MCF 10A (cell line): ENCODE data around the gene EHMT1. TPM values are rescaled to one million over a fixed set of nuclear protein-coding genes. Genes with fewer than 3 reads are reported as not detected.

Experiments
- BruUV-seq: library from RNA; stranded (reverse); fragments of 400-500 nt; replicated peaks from 2 replicates; lab custom pipeline; 2021; lab: Mats Ljungman, UMichigan
- CTCF ChIA-PET: fragments of 300-600 bp; sonication (Branson Sonifier 250); formaldehyde crosslinking; extraction: SDS; loops from one replicate; lab custom pipeline; 2021; ENCODE audit warnings: antibody characterized with exemption, inconsistent platforms; lab: Yijun Ruan, JAX
- POLR2A ChIA-PET: fragments of 300-600, 350-650 bp; sonication (Branson Sonifier 250); formaldehyde crosslinking; extraction: SDS; loops from one replicate; lab custom pipeline; 2020; ENCODE audit warnings: antibody characterized with exemption, inconsistent platforms; lab: Yijun Ruan, JAX
- DNase-seq: peaks from one replicate; pipeline ENCODE4 v3.0.0-alpha.2; 2018; ENCODE audit not compliant: unreplicated experiment
- H3K27ac Mint-ChIP-seq: one replicate; pipeline ENCODE4 v1.8.0; 2022; ENCODE audit warnings: mild to moderate bottlenecking, low read depth, mixed read lengths; ENCODE audit not compliant: unreplicated experiment
- H3K27me3 Mint-ChIP-seq: one replicate; pipeline ENCODE4 v1.8.0; 2022; ENCODE audit warnings: mixed read lengths; ENCODE audit not compliant: insufficient read depth, unreplicated experiment
- H3K36me3 Mint-ChIP-seq: one replicate; pipeline ENCODE4 v1.8.0; 2022; ENCODE audit warnings: mild to moderate bottlenecking, moderate library complexity, mixed read lengths; ENCODE audit not compliant: insufficient read depth, unreplicated experiment
- H3K4me1 Mint-ChIP-seq: one replicate; pipeline ENCODE4 v1.8.0; 2022; ENCODE audit warnings: mixed read lengths; ENCODE audit not compliant: insufficient read depth, unreplicated experiment
- H3K4me3 Mint-ChIP-seq: one replicate; pipeline ENCODE4 v1.8.0; 2022; ENCODE audit warnings: mild to moderate bottlenecking, moderate library complexity, mixed read lengths; ENCODE audit not compliant: unreplicated experiment
- H3K9me3 Mint-ChIP-seq: one replicate; pipeline ENCODE4 v1.8.0; 2022; ENCODE audit warnings: mixed read lengths; ENCODE audit not compliant: unreplicated experiment
- intact Hi-C: fragments of 100-400 bp; cut with micrococcal nuclease; formaldehyde crosslinking; loops from 2 replicates; pipeline ENCODE4 v1.14.1; 2022
- total RNA-seq: library from RNA; stranded (reverse); gene quantifications from 2 replicates; pipeline ENCODE4 v1.2.3, GENCODE V29; 2022
- TF ChIP-seq, protein P1 (sequence below): fragments of 200-600 bp; IDR thresholded peaks from one replicate; pipeline ENCODE4 v1.8.0; 2022; ENCODE audit warnings: antibody characterized with exemption, mild to moderate bottlenecking; ENCODE audit not compliant: unreplicated experiment

Gene EHMT1
- total RNA-seq, 1 experiment from 2014 or later: 79.7 TPM

DNA sequence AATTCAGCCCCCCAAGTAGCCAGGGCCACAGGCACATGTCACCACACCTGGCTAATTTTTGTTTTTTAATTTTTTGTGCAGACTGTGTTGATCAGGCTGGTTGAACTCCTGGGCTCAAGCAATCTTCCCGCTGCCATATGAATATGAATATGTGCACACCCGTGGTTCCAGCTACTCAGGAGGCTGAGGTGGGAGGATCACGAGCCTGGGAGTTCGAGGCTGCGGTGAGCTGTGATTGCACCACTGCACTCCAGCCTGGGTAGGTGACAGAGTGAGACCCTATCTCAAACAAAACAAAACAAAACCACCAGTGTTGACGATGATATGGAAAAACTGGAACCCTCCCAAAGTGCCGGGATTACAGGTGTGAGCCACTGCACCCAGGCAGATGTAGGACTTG, 32.0 kb downstream of the EHMT1 start:
- Mint-ChIP-seq H3K36me3 (peaks cover 51% of the 10 kb centered on the region), H3K27ac (no peak overlapping the region), H3K4me1 (no peaks in the 10 kb centered on the region), H3K4me3 (no peak overlapping the region), H3K27me3 (no peaks in the 10 kb centered on the region), H3K9me3 (no peaks in the 10 kb centered on the region)
- no peak for DNase-seq
- BruUV-seq: no TSS peak
- intact Hi-C loops: no loop called here
- ChIA-PET CTCF (interaction anchor here (1.0 kb wide), 1 partner anchor 22 kb away, joined by 4 read pairs; no protein-coding TSS in a partner anchor), POLR2A (no interaction called here)
- TF ChIP-seq, protein P1, sequence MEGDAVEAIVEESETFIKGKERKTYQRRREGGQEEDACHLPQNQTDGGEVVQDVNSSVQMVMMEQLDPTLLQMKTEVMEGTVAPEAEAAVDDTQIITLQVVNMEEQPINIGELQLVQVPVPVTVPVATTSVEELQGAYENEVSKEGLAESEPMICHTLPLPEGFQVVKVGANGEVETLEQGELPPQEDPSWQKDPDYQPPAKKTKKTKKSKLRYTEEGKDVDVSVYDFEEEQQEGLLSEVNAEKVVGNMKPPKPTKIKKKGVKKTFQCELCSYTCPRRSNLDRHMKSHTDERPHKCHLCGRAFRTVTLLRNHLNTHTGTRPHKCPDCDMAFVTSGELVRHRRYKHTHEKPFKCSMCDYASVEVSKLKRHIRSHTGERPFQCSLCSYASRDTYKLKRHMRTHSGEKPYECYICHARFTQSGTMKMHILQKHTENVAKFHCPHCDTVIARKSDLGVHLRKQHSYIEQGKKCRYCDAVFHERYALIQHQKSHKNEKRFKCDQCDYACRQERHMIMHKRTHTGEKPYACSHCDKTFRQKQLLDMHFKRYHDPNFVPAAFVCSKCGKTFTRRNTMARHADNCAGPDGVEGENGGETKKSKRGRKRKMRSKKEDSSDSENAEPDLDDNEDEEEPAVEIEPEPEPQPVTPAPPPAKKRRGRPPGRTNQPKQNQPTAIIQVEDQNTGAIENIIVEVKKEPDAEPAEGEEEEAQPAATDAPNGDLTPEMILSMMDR: no peak

DNA sequence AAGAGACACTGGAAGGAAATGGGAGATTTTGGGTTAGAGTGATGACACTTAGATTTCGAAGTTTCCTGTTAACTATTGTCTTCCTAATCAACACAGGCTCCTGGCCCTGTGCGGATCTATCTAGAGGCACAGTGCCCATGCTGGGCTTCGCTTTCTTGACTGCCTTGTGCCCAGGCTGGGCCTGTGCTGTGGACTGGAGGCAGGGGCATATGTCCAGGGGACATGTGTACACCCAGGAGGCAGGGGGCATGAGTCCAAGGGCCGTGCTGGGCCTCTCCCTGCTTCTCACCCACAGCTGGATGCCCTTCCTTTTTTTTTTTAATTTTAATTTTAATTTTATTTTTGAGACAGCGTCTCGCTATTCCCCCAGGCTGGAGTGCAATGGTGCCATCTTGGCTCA, 37.6 kb downstream of the EHMT1 start:
- BruUV-seq: no TSS peak
- Mint-ChIP-seq H3K4me3 (no peak overlapping the region), H3K27me3 (no peaks in the 10 kb centered on the region), H3K27ac (no peak overlapping the region), H3K36me3 (peaks cover 26% of the 10 kb centered on the region), H3K9me3 (no peaks in the 10 kb centered on the region), H3K4me1 (no peaks in the 10 kb centered on the region)
- no peak for DNase-seq
- ChIA-PET CTCF (no interaction called here), POLR2A (interaction anchor here (0.7 kb wide), 1 partner anchor 26 kb away, joined by 3 read pairs; no protein-coding TSS in a partner anchor)
- TF ChIP-seq, protein P1: no peak
- intact Hi-C loops: no loop called here

DNA sequence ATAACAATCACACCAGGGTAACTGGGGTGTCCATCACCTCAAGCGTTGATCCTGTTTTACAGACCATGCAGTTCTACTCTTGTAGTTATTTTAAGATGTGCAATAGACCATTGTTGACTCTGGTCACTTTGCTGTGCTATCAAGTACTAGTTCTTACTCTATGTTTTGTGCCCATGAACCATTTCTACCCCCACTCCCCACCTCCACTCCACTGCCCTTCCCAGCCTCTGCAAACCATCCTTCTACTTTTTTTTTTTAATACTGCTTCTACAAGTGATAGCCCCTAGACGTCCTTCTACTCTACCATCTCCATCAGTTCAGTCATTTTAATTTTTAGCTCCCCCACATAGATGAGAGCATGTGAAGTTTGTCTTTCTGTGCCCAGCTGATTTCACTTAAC, 38.8 kb downstream of the EHMT1 start:
- TF ChIP-seq, protein P1: no peak
- ChIA-PET CTCF (interaction anchor here (1.4 kb wide), 1 partner anchor 16 kb away, joined by 7 read pairs; no protein-coding TSS in a partner anchor), POLR2A (no interaction called here)
- intact Hi-C loops: no loop called here
- no TSS peak for BruUV-seq
- H3K4me3 Mint-ChIP-seq: no peak overlapping the region
- no peak overlapping the region for H3K27ac Mint-ChIP-seq
- peaks cover 23% of the 10 kb centered on the region for H3K36me3 Mint-ChIP-seq
- DNase-seq: no peak
- H3K9me3 Mint-ChIP-seq: no peaks in the 10 kb centered on the region
- H3K27me3 Mint-ChIP-seq: no peaks in the 10 kb centered on the region
- no peaks in the 10 kb centered on the region for H3K4me1 Mint-ChIP-seq

DNA sequence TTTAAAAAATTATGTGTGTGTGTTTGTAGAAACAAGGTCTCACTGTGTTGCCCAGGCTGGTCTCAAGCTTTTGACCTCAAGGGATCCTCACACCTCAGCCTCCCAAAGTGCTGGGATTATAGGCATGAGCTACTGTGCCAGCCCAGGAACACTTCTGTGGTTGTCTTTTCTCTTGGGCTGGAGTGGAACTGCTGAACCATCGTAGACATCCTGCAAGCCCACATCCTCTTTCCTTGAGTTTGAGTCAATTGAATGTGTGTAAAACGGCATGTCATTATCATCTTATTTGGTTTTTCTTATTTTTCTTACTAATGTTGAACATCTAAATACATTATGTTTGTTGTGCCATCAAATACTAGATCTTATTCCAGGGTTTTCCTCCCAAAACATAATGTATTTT, 40.0 kb downstream of the EHMT1 start:
- intact Hi-C loops: no loop called here
- peaks cover 19% of the 10 kb centered on the region for H3K36me3 Mint-ChIP-seq
- no peak for DNase-seq
- no peak overlapping the region for H3K4me3 Mint-ChIP-seq
- BruUV-seq: no TSS peak
- H3K27me3 Mint-ChIP-seq: no peaks in the 10 kb centered on the region
- CTCF ChIA-PET: interaction anchor here (1.4 kb wide), 1 partner anchor 15 kb away, joined by 7 read pairs; no protein-coding TSS in a partner anchor
- H3K27ac Mint-ChIP-seq: no peak overlapping the region
- POLR2A ChIA-PET: no interaction called here
- TF ChIP-seq, protein P1: no peak
- no peaks in the 10 kb centered on the region for H3K9me3 Mint-ChIP-seq
- H3K4me1 Mint-ChIP-seq: peaks cover 6% of the 10 kb centered on the region
